ENCODE data around the gene NR1H4. TPM values are rescaled to one million over a fixed set of nuclear protein-coding genes. Genes with fewer than 3 reads are reported as not detected.

NR1H4 gene
- total and polyA plus RNA-seq, 2 experiments from 2014 or later: not detected

GRCh38 chr12:100490056-100490455 lies 16.4 kb downstream of the NR1H4 start:
- Histone ChIP-seq H3K27me3 (no peaks in the 10 kb centered on the region), H3K36me3 (no peaks in the 10 kb centered on the region), H3K27ac (no peak overlapping the region), H3K4me1 (ENCODE audit: low read depth) (no peaks in the 10 kb centered on the region), H3K9me3 (ENCODE audit: low read depth) (no peaks in the 10 kb centered on the region), H3K4me3 (no peak overlapping the region)
- DNase-seq (ENCODE audit: low read depth in 1 of 2, low spot score in 1 of 2): no peak
- TF ChIP-seq CTCF (IDR thresholded peaks at IDR 0.05; ENCODE audit: low read depth, low read length): no peak

- DNase-seq (ENCODE audit: low read depth in 1 of 2, low spot score in 1 of 2): no peak
- Histone ChIP-seq H3K4me3 (no peak overlapping the region), H3K36me3 (no peaks in the 10 kb centered on the region), H3K27ac (no peak overlapping the region), H3K4me1 (ENCODE audit: low read depth) (no peaks in the 10 kb centered on the region), H3K27me3 (no peaks in the 10 kb centered on the region), H3K9me3 (ENCODE audit: low read depth) (no peaks in the 10 kb centered on the region)
- no peak for TF ChIP-seq CTCF (IDR thresholded peaks at IDR 0.05; ENCODE audit: low read depth, low read length)
Observed at GRCh38 chr12:100491104-100491503, 17.4 kb downstream of the NR1H4 start.

- no peak for DNase-seq (ENCODE audit: low read depth in 1 of 2, low spot score in 1 of 2)
- H3K36me3 ChIP-seq: no peaks in the 10 kb centered on the region
- no peak overlapping the region for H3K4me3 ChIP-seq
- no peaks in the 10 kb centered on the region for H3K27me3 ChIP-seq
- H3K9me3 ChIP-seq (ENCODE audit: low read depth): no peaks in the 10 kb centered on the region
- H3K27ac ChIP-seq: no peak overlapping the region
- TF ChIP-seq CTCF (IDR thresholded peaks at IDR 0.05; ENCODE audit: low read depth, low read length): no peak
- H3K4me1 ChIP-seq (ENCODE audit: low read depth): no peaks in the 10 kb centered on the region
Observed at GRCh38 chr12:100493396-100494012, 19.8 kb downstream of the NR1H4 start.

GRCh38 chr12:100494026-100494425 lies 20.4 kb downstream of the NR1H4 start:
- no peak for DNase-seq (ENCODE audit: low read depth in 1 of 2, low spot score in 1 of 2)
- no peaks in the 10 kb centered on the region for H3K27me3 ChIP-seq
- no peak overlapping the region for H3K27ac ChIP-seq
- H3K4me1 ChIP-seq (ENCODE audit: low read depth): no peaks in the 10 kb centered on the region
- no peak overlapping the region for H3K4me3 ChIP-seq
- H3K36me3 ChIP-seq: no peaks in the 10 kb centered on the region
- no peaks in the 10 kb centered on the region for H3K9me3 ChIP-seq (ENCODE audit: low read depth)
- TF ChIP-seq CTCF (IDR thresholded peaks at IDR 0.05; ENCODE audit: low read depth, low read length): no peak

GRCh38 chr12:100494538-100494937 lies 20.9 kb downstream of the NR1H4 start:
- Histone ChIP-seq H3K4me3 (no peak overlapping the region), H3K9me3 (ENCODE audit: low read depth) (no peaks in the 10 kb centered on the region), H3K27ac (no peak overlapping the region), H3K27me3 (no peaks in the 10 kb centered on the region), H3K36me3 (no peaks in the 10 kb centered on the region), H3K4me1 (ENCODE audit: low read depth) (no peaks in the 10 kb centered on the region)
- TF ChIP-seq CTCF (IDR thresholded peaks at IDR 0.05; ENCODE audit: low read depth, low read length): no peak
- no peak for DNase-seq (ENCODE audit: low read depth in 1 of 2, low spot score in 1 of 2)

All from cardiac muscle cell (in vitro differentiated cells and primary cell).